PC-9 (cell line): ENCODE measurements around the gene HAL. TPM values are rescaled to one million over a fixed set of nuclear protein-coding genes. Genes with fewer than 3 reads are reported as not detected.

Source experiments
- BruUV-seq: library from RNA; stranded (reverse); fragments of 400-500 nt; replicated peaks from 2 replicates; lab custom pipeline; 2021; lab: Mats Ljungman, UMichigan
- CTCF ChIA-PET: fragments of 300-600 bp; sonication (Branson Sonifier 250); formaldehyde crosslinking; loops from one replicate; lab custom pipeline; 2022; ENCODE audit warnings: antibody characterized with exemption; lab: Charles Lee
- POLR2A ChIA-PET: fragments of 300-600 bp; sonication (Branson Sonifier 250); formaldehyde crosslinking; loops from one replicate; lab custom pipeline; 2022; ENCODE audit warnings: antibody characterized with exemption; ENCODE audit not compliant: unreplicated experiment; lab: Charles Lee
- DNase-seq, 2 experiments: peaks; one replicate each; pipeline versions ENCODE4 v3.0.0 to v3.0.0-alpha.2; 2015 to 2022; ENCODE audit warnings: mixed read lengths in 1 of 2
- H2AFZ ChIP-seq: fragments of 200-600 bp; sonication (generic); 2 replicates; pipeline ENCODE4 v1.8.1; 2017; ENCODE audit warnings: antibody characterized with exemption
- H3F3A ChIP-seq: fragments of 200-600 bp; sonication (generic); 2 replicates; pipeline ENCODE4 v1.8.1; 2017; ENCODE audit warnings: antibody characterized with exemption, mild to moderate bottlenecking, low read depth; ENCODE audit not compliant: insufficient read depth
- H3K27ac ChIP-seq: fragments of 200-600 bp; sonication (generic); 2 replicates; pipeline ENCODE4 v1.6.1; 2016; ENCODE audit warnings: mixed run types
- H3K27me3 ChIP-seq: fragments of 200-600 bp; sonication (generic); 2 replicates; pipeline ENCODE4 v1.6.1; 2016; ENCODE audit warnings: low read depth, mixed run types; ENCODE audit not compliant: insufficient read depth
- H3K36me3 ChIP-seq: fragments of 200-600 bp; sonication (generic); 2 replicates; pipeline ENCODE4 v1.6.1; 2016; ENCODE audit warnings: low read depth, mixed run types
- H3K4me1 ChIP-seq: fragments of 200-600 bp; sonication (generic); replicated peaks from 2 replicates; pipeline ENCODE4 v1.6.1; 2016; ENCODE audit warnings: mixed run types; ENCODE audit not compliant: insufficient read depth
- H3K4me2 ChIP-seq: fragments of 200-600 bp; sonication (generic); 2 replicates; pipeline ENCODE4 v1.6.1; 2017; ENCODE audit warnings: mixed run types
- H3K4me3 ChIP-seq: fragments of 200-600 bp; sonication (generic); 2 replicates; pipeline ENCODE4 v1.6.1; 2016; ENCODE audit warnings: mixed run types
- H3K79me2 ChIP-seq: fragments of 200-600 bp; sonication (generic); 2 replicates; pipeline ENCODE4 v1.6.1; 2017; ENCODE audit warnings: low read depth, mixed run types
- H3K9me2 ChIP-seq: fragments of 200-600 bp; sonication (generic); 2 replicates; pipeline ENCODE4 v1.8.1; 2017; ENCODE audit warnings: mild to moderate bottlenecking; ENCODE audit not compliant: insufficient read depth
- H3K9me3 ChIP-seq: fragments of 200-600 bp; sonication (generic); 2 replicates; pipeline ENCODE4 v1.8.1; 2016; ENCODE audit warnings: low read depth; ENCODE audit not compliant: insufficient read depth
- H4K20me1 ChIP-seq: fragments of 200-600 bp; sonication (generic); 2 replicates; pipeline ENCODE4 v1.8.1; 2017; ENCODE audit not compliant: insufficient read depth
- CTCF ChIP-seq: fragments of 200-600 bp; sonication (generic); conservative IDR thresholded peaks from 2 replicates; pipeline ENCODE4 v1.6.1; 2017; ENCODE audit warnings: mixed run types, antibody characterized with exemption, mild to moderate bottlenecking, moderate library complexity
- EZH2 ChIP-seq: fragments of 200-600 bp; sonication (generic); IDR thresholded peaks from 2 replicates; pipeline ENCODE4 v1.8.0; 2017; ENCODE audit warnings: antibody characterized with exemption, low read depth
- intact Hi-C: fragments of 100-400 bp; cut with micrococcal nuclease; formaldehyde crosslinking; loops from one replicate; pipeline ENCODE4 v1.10.0; 2022; ENCODE audit not compliant: unreplicated experiment
- total RNA-seq: library from RNA; stranded (reverse); gene quantifications from 2 replicates; pipeline ENCODE4 v1.2.3, GENCODE V29; 2021

Gene HAL
- total RNA-seq, 1 experiment from 2014 or later: 1.3 TPM

GRCh38 chr12:95959107-95959506, 37.0 kb downstream of the HAL start:
- CTCF ChIA-PET: no interaction called here
- H3K27ac ChIP-seq: no peak overlapping the region
- no peaks in the 10 kb centered on the region for H3F3A ChIP-seq
- H3K79me2 ChIP-seq: no peaks in the 10 kb centered on the region
- no peaks in the 10 kb centered on the region for H3K36me3 ChIP-seq
- no peaks in the 10 kb centered on the region for H3K27me3 ChIP-seq
- H3K9me3 ChIP-seq: no peaks in the 10 kb centered on the region
- BruUV-seq: no TSS peak
- no peak overlapping the region for H2AFZ ChIP-seq
- POLR2A ChIA-PET: interaction anchor here (0.6 kb wide), 2 partner anchors 60 to 442 kb away, joined by 3 read pairs; no protein-coding TSS in a partner anchor
- intact Hi-C loops: no loop called here
- no peaks in the 10 kb centered on the region for H4K20me1 ChIP-seq
- no peaks in the 10 kb centered on the region for H3K9me2 ChIP-seq
- H3K4me2 ChIP-seq: no peak overlapping the region
- H3K4me3 ChIP-seq: no peak overlapping the region
- peak in 1 of 2 experiments; percentile 44 for DNase-seq
- no peak; the same call in 1 of the 2 replicates for TF ChIP-seq CTCF
- no peaks in the 10 kb centered on the region for H3K4me1 ChIP-seq

- H3K4me1 ChIP-seq: no peaks in the 10 kb centered on the region
- H3K9me3 ChIP-seq: no peaks in the 10 kb centered on the region
- H3K79me2 ChIP-seq: no peaks in the 10 kb centered on the region
- intact Hi-C loops: no loop called here
- ChIA-PET CTCF (no interaction called here), POLR2A (interaction anchor here (0.5 kb wide), 1 partner anchor 977 kb away, joined by 6 read pairs; no protein-coding TSS in a partner anchor)
- TF ChIP-seq EZH2 (no peak), CTCF (no peak)
- BruUV-seq: no TSS peak
- no peak overlapping the region for H2AFZ ChIP-seq
- H3K27me3 ChIP-seq: no peaks in the 10 kb centered on the region
- no peaks in the 10 kb centered on the region for H3K9me2 ChIP-seq
- H3K27ac ChIP-seq: no peak overlapping the region
- H3K36me3 ChIP-seq: no peaks in the 10 kb centered on the region
- H3F3A ChIP-seq: no peaks in the 10 kb centered on the region
- no peak overlapping the region for H3K4me2 ChIP-seq
- DNase-seq: no peak
- no peaks in the 10 kb centered on the region for H4K20me1 ChIP-seq
- H3K4me3 ChIP-seq: no peak overlapping the region
Measured at GRCh38 chr12:95956557-95957145, 39.5 kb downstream of the HAL start.

- no peaks in the 10 kb centered on the region for H4K20me1 ChIP-seq
- H3K9me2 ChIP-seq: no peaks in the 10 kb centered on the region
- intact Hi-C loops: no loop called here
- no TSS peak for BruUV-seq
- DNase-seq: no peak
- no peaks in the 10 kb centered on the region for H3K27me3 ChIP-seq
- no peak for TF ChIP-seq EZH2
- TF ChIP-seq CTCF: no peak
- ChIA-PET CTCF (interaction anchor here (0.6 kb wide), 1 partner anchor 421 kb away, joined by 3 read pairs; no protein-coding TSS in a partner anchor), POLR2A (no interaction called here)
- H3K36me3 ChIP-seq: no peaks in the 10 kb centered on the region
- no peak overlapping the region for H3K4me3 ChIP-seq
- no peaks in the 10 kb centered on the region for H3K79me2 ChIP-seq
- no peaks in the 10 kb centered on the region for H3K4me1 ChIP-seq
- H3K9me3 ChIP-seq: no peaks in the 10 kb centered on the region
- no peaks in the 10 kb centered on the region for H3F3A ChIP-seq
- no peak overlapping the region for H2AFZ ChIP-seq
- H3K4me2 ChIP-seq: no peak overlapping the region
- H3K27ac ChIP-seq: no peak overlapping the region
Measured at GRCh38 chr12:95955549-95956159, 40.5 kb downstream of the HAL start.
